Right lobe of liver (tissue), 4 donors: ENCODE measurements around the gene C20orf173.

Experiments
- POLR2A ChIP-seq: fragments of 450-650 bp; IDR thresholded peaks from one replicate; pipeline ENCODE4 v1.6.1; 2017; ENCODE audit warnings: antibody characterized with exemption, mild to moderate bottlenecking
- TF ChIP-seq, protein P1 (sequence below), 4 donors: fragments of 200-600 bp in 3 of 4; fragments of 450-650 bp in 1 of 4; IDR thresholded peaks; one replicate each; pipeline versions ENCODE4 v1.5.1 to v1.8.0; 2016 to 2022; ENCODE audit warnings: antibody characterized with exemption in 4 of 4, mild to moderate bottlenecking in 2 of 4
- donor health status: DM: no; HTN: no; CAD: no.
- donor health status: DM: no; HTN: no; CAD: no.
- donor health status: DM: no; HTN: yes; CAD: no.

DNA sequence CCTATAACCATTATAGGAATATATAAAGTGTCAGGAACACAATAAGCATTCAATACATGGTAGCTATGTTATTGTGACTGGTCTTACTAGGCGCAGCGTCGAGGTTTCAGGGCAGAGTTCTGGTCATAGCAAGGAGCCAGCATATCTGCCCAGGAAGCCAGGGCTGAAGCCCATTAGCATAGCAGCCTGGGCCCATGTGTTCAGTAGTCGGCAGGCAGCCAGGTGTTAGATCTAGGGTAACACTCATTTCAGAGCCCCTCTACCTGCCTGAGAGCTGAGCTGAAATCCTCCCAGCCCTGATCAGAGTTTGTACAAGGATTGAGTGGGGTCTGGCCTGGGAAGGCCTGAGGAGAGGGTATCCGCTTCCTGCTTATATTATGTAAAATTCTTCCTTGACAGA lies 32.1 kb downstream of the C20orf173 start:
- TF ChIP-seq, protein P1, sequence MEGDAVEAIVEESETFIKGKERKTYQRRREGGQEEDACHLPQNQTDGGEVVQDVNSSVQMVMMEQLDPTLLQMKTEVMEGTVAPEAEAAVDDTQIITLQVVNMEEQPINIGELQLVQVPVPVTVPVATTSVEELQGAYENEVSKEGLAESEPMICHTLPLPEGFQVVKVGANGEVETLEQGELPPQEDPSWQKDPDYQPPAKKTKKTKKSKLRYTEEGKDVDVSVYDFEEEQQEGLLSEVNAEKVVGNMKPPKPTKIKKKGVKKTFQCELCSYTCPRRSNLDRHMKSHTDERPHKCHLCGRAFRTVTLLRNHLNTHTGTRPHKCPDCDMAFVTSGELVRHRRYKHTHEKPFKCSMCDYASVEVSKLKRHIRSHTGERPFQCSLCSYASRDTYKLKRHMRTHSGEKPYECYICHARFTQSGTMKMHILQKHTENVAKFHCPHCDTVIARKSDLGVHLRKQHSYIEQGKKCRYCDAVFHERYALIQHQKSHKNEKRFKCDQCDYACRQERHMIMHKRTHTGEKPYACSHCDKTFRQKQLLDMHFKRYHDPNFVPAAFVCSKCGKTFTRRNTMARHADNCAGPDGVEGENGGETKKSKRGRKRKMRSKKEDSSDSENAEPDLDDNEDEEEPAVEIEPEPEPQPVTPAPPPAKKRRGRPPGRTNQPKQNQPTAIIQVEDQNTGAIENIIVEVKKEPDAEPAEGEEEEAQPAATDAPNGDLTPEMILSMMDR (IDR thresholded peaks at IDR 0.05): no peak
- no peak for TF ChIP-seq POLR2A
